ENCODE data around the gene SAMD14.

SAMD14 gene

DNA sequence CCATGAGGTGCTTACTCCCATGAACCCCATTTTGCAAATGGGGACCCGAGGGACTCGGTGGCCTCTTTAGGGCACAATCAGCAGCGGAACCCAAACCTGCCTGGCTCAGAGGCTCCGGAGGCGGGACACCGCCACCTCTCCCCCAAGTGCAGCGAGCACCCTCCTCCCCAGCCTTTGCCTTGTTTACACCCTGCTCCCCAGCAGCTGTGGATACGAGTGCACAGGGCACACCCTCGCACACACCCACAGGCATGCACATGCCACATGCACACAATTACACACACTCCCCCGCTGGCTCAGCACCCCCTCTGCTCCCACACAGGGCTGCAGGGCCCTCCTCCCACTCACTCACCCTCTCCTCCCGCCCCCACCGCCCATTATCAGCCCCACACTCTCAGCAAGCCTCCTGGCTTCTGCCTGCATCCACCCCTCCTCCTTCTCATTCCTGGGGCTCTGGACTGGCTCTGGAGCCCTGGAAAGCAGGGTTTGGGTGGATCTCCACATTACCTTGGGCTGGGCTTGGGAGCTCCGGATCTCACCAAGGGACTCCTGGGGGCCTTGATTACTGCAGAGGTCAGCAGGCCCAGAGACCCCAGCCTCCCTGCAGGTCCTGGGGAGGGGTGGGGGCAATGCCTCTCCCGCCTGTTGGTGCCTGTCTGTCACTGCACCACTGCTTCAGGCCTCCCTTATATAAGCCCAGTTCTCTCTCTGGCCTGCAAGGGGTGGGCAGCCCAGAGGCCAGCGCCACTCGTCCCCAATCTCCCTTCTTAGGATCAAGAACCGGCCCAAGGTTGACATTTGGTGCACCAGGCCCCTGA, 28.4 kb downstream of the SAMD14 start:
- TF ChIP-seq POLR2A (IDR thresholded peaks at IDR 0.05; ENCODE audit: low read length): no peak
- no peak for TF ChIP-seq GATA1 (IDR thresholded peaks at IDR 0.05; ENCODE audit: low read depth, low read length)
- DNase-seq: no peak

DNA sequence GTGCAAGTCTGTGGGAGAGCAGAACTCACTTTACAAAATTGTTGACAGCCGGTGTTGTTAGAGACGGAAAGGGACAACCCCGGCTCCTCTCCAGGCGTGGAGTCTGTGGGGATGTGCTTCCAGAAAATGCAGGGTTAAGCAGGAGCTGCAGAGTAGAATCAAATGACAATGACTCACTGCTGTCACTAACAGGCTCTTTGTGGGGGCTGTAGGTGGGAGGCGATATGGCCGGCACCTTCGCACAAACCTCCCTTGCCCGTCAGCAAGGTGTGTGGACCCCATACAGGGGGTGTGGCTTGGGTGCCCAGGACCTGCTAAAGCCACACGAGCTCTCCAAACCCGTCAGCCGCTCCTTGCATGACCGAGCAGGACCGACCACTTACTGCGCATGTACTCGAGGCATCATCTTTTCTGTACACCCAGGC, 29.0 kb downstream of the SAMD14 start:
- no peak for DNase-seq
- TF ChIP-seq GATA1 (IDR thresholded peaks at IDR 0.05; ENCODE audit: low read depth, low read length): no peak
- TF ChIP-seq POLR2A (IDR thresholded peaks at IDR 0.05; ENCODE audit: low read length): no peak

GRCh38 chr17:50100480-50100883, 29.5 kb downstream of the SAMD14 start:
- TF ChIP-seq POLR2A (IDR thresholded peaks at IDR 0.05; ENCODE audit: low read length): no peak
- TF ChIP-seq GATA1 (IDR thresholded peaks at IDR 0.05; ENCODE audit: low read depth, low read length): no peak

GRCh38 chr17:50099003-50099402, 31.0 kb downstream of the SAMD14 start:
- DNase-seq: no peak
- TF ChIP-seq POLR2A (IDR thresholded peaks at IDR 0.05; ENCODE audit: low read length) (no peak), GATA1 (IDR thresholded peaks at IDR 0.05; ENCODE audit: low read depth, low read length) (no peak)

More at GRCh38 chr17:50100480-50100883, 29.5 kb downstream of the SAMD14 start:
- DNase-seq: no peak

DNA sequence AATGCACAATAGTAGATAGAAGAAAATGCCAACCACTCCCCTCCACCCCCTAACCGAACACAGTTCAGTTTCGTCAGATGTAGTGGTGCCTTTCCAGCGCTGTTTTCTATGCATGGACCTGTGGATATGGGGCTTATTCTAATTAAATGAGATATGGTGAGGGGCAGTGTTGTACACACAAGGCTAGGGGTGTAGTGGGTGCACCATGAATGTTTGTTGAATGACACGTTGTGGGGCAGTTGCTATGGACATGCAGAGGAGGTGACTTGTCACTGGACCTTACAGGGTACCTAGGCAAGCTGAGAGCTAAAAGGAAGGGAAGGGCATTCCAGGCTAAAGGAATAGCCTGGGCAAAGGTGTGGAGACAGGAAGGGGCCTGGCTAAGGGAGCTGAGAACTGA, 31.4 kb downstream of the SAMD14 start:
- TF ChIP-seq GATA1 (IDR thresholded peaks at IDR 0.05; ENCODE audit: low read depth, low read length) (no peak), POLR2A (IDR thresholded peaks at IDR 0.05; ENCODE audit: low read length) (no peak)
- DNase-seq: no peak

DNA sequence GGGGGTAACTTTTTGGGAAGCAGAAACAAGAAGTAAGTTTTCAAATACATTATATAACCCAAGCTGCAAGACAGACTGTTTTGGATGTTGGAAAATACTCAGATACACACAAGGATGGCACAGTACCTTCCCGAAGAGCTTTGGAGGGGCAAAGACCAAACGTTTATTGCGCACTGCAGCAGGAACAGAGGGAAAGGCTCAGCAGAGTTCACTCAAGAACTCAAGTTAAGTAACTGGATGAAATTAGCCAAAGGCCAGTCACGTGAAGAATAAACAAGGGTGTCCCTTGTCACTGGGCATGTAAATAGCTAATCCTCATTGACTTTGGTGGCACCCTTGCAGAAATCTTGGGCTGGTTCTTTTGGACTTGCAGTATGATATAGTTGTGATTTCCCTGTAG, 32.0 kb downstream of the SAMD14 start:
- no peak for TF ChIP-seq POLR2A (IDR thresholded peaks at IDR 0.05; ENCODE audit: low read length)
- no peak for TF ChIP-seq GATA1 (IDR thresholded peaks at IDR 0.05; ENCODE audit: low read depth, low read length)
- no peak for DNase-seq

- no peak for TF ChIP-seq GATA1 (IDR thresholded peaks at IDR 0.05; ENCODE audit: low read depth, low read length)
- no peak for TF ChIP-seq POLR2A (IDR thresholded peaks at IDR 0.05; ENCODE audit: low read length)
- no peak for DNase-seq
Measured at GRCh38 chr17:50097455-50097854, 32.5 kb downstream of the SAMD14 start.

DNA sequence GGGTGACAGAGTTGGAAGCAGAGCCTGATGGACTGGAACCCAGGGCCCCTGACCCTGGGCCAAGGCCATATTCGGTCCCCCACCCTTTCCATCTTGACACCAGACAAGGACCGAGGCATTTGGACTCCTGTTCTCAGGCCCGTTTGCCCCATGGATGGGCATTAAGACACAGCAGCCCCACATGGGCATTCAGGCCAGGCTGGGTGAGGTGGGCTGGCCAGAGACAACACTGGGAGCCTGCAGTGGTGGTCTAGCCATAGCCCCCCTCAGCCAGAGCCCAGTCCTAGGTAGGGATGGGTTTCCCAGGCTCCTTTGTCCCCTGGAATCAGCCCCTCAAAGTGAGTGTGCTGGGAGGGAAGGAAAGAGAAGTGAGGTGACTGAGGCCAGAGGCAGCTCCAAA, 33.2 kb downstream of the SAMD14 start:
- DNase-seq: no peak
- TF ChIP-seq GATA1 (IDR thresholded peaks at IDR 0.05; ENCODE audit: low read depth, low read length) (no peak), POLR2A (IDR thresholded peaks at IDR 0.05; ENCODE audit: low read length) (no peak)

DNA sequence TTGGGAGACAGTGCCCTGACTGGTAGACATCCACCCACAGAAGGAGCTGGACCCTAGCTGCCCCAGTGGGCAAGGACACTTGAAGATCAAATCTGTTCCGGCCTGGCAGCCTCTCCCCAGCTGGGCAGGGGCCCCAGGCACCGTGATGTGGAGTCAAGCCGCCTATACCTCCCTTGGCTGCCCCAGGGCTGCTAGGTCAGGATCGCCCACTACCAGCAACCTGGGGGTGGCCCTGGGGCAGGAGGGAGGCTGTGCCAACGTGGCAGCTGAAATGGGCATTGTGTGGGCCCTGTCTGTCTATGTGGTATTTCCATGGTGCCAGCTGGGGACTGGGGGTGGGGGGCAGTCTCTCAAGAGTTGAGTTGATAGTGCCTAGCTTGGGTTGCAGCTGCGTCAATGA, 33.9 kb downstream of the SAMD14 start:
- TF ChIP-seq POLR2A (IDR thresholded peaks at IDR 0.05; ENCODE audit: low read length) (no peak), GATA1 (IDR thresholded peaks at IDR 0.05; ENCODE audit: low read depth, low read length) (no peak)
- no peak for DNase-seq

DNA sequence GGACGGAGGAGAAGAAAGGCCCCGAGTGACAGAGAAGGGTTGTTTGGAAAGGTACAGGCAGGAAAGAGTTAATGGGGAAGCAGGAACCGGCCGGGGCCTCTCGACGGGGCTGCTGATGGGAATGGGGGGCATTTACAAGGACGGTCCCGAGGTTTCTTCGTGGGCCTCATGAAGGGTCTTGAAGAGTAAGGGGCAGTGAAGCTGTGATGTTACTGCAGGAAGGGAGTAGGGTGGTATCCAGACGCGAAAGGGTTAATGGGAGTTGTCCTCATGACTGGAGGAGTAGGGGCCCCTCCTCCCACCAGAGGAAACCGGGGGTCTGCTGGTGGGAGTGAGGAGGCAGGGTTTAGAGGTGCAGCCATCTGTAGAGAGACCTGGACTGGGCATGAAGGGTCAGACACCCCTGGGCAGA, 34.3 kb downstream of the SAMD14 start:
- TF ChIP-seq GATA1 (IDR thresholded peaks at IDR 0.05; ENCODE audit: low read depth, low read length): no peak
- no peak for TF ChIP-seq POLR2A (IDR thresholded peaks at IDR 0.05; ENCODE audit: low read length)
- DNase-seq: no peak

DNA sequence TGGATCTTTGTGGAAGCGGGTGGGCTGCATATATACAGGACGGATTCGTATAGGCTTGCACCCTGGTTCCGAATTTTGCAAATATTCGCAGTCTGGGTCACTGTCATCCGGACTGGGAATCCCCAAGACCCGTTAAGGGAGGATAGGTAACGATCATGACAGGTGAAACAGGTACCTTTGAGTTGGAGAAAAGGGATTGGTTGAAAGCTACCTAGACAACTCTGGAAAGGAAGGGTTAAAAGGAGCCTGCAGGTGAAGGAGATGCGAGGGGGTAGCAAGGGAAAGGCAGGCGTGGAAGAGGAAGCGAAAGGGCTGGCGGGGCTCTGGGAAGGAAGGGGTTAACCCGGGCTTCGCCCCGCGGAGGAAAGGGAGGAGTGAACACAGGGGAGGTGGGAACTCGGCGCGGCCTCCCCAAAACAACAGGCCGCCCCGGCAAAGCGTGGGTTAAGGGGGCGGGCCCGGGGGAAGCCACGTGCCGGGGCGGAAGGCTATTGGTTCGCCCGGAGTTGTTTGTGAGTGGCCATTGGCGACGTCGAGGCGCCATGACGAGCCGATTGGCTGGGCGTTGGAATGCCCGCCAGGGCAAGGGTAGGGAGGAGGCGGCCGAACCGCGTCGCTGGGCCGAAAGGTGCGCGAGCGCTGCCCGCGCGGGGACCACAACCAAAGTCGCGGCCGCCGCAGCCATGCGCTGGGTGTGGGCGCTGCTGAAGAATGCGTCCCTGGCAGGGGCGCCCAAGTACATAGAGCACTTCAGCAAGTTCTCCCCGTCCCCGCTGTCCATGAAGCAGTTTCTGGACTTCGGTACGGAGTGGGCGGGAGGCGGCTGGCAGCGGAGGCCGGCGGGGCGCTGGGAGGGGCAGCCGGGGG, 35.0 kb downstream of the SAMD14 start, which contains the start of gene PDK2:
Gene PDK2, plus strand, starts transcription at position 599 of the 867 bp plus-strand sequence. Its CDS starts 85 bp downstream, at position 684.
- no peak for TF ChIP-seq POLR2A (IDR thresholded peaks at IDR 0.05; ENCODE audit: low read length)
- peak; percentile 66 to 69 for DNase-seq

GRCh38 chr17:50094243-50094752, 35.7 kb downstream of the SAMD14 start:
- DNase-seq: peak; percentile 71 to 86
- no peak for TF ChIP-seq GATA1 (IDR thresholded peaks at IDR 0.05; ENCODE audit: low read depth, low read length)
- no peak for TF ChIP-seq POLR2A (IDR thresholded peaks at IDR 0.05; ENCODE audit: low read length)

DNA sequence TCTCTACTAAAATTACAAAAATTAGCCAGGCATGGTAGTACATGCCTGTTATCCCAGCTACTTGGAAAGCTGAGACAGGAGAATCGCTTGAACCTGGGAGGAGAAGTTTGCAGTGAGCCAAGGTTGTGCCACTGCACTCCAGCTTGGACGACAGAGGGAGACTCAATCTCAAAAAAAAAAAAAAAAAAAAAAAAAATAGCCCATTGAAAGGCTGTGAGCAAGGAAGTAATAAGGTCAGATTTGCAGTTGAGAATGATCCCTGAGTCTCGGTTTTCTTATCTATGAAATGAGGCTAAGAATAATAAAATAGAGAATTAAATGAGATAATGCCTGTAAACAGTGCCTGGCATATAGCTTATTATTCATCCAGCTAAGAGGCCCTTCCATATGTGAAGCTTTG, 36.2 kb downstream of the SAMD14 start:
- TF ChIP-seq POLR2A (IDR thresholded peaks at IDR 0.05; ENCODE audit: low read length): no peak
- TF ChIP-seq GATA1 (IDR thresholded peaks at IDR 0.05; ENCODE audit: low read depth, low read length): no peak
- DNase-seq: no peak

GRCh38 chr17:50093246-50093645, 36.7 kb downstream of the SAMD14 start:
- no peak for DNase-seq
- TF ChIP-seq GATA1 (IDR thresholded peaks at IDR 0.05; ENCODE audit: low read depth, low read length) (no peak), POLR2A (IDR thresholded peaks at IDR 0.05; ENCODE audit: low read length) (no peak)
